AG04449 (cell line): ENCODE results near the gene GAA.

ENCODE experiments used
- CTCF ChIA-PET: fragments of 350-600 bp; formaldehyde crosslinking; extraction: SDS; loops from one replicate; lab custom pipeline; 2021; ENCODE audit warnings: antibody characterized with exemption; lab: Yijun Ruan, JAX
- POLR2A ChIA-PET: fragments of 400-600, 350-600 bp; formaldehyde crosslinking; extraction: SDS; loops from one replicate; lab custom pipeline; 2020; ENCODE audit warnings: antibody characterized with exemption, inconsistent platforms; lab: Yijun Ruan, JAX
- DNase-seq: peaks from one replicate; pipeline ENCODE4 v3.0.0-alpha.2; 2010; ENCODE audit warnings: low read depth, low spot score
- H3K4me3 ChIP-seq: 2 replicates; pipeline ENCODE4 v1.5.1; 2011; ENCODE audit warnings: low read depth, mild to moderate bottlenecking, control low read depth, low read length
- TF ChIP-seq, protein P1 (sequence below): IDR thresholded peaks from one replicate; pipeline ENCODE4 v1.5.1; 2011; ENCODE audit warnings: mild to moderate bottlenecking, moderate library complexity, low read length, control low read depth, inconsistent platforms; ENCODE audit not compliant: insufficient read depth; ENCODE audit errors: missing control alignments

The GAA gene

DNA sequence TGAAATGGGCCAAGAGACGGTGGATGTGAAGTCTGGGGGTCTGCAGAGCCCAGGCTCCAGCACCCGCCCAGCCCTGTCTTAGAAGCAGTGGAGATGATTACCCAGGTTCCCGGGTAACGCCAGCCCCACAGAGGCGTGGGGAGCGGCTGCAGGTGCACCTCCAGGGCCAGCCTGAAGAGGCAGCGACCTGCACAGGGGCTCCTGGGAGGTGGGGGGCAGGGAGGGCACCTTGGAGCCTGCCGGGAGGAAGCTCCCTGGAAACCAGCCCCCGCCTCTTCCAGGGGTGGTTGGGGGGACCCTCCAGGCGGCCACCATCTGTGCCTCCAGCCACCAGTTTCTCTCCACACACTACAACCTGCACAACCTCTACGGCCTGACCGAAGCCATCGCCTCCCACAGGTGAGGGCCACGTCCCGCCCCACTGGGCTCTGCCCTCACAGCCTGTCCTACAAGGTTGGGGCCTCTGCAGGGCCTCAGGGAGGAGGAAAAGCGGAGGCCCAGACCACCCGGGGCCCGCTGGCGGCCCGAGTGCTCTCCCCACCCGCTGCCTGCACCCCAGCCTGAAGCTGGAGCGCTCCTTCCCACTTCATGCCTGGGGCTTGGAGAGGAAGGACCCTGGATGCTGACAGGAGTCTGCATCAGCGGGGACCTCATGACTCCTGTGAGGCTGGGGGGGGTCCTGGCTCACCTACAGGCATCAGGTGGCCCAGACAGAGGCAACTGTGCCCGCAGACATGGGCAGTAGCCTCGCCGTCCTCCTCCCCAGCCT is 10.5 kb downstream of the GAA start:
- DNase-seq: no peak
- POLR2A ChIA-PET: interaction anchor here (1.4 kb wide), 1 partner anchor 34 kb away, joined by 4 read pairs; no protein-coding TSS in a partner anchor
- CTCF ChIA-PET: interaction anchor here (0.9 to 8.3 kb wide), 3 partner anchors 11 to 30 kb away, joined by 3 to 62 read pairs (median 3); partner anchors contain the start of gene GAA
- no peak overlapping the region for H3K4me3 ChIP-seq
- TF ChIP-seq, protein P1, sequence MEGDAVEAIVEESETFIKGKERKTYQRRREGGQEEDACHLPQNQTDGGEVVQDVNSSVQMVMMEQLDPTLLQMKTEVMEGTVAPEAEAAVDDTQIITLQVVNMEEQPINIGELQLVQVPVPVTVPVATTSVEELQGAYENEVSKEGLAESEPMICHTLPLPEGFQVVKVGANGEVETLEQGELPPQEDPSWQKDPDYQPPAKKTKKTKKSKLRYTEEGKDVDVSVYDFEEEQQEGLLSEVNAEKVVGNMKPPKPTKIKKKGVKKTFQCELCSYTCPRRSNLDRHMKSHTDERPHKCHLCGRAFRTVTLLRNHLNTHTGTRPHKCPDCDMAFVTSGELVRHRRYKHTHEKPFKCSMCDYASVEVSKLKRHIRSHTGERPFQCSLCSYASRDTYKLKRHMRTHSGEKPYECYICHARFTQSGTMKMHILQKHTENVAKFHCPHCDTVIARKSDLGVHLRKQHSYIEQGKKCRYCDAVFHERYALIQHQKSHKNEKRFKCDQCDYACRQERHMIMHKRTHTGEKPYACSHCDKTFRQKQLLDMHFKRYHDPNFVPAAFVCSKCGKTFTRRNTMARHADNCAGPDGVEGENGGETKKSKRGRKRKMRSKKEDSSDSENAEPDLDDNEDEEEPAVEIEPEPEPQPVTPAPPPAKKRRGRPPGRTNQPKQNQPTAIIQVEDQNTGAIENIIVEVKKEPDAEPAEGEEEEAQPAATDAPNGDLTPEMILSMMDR: no peak

DNA sequence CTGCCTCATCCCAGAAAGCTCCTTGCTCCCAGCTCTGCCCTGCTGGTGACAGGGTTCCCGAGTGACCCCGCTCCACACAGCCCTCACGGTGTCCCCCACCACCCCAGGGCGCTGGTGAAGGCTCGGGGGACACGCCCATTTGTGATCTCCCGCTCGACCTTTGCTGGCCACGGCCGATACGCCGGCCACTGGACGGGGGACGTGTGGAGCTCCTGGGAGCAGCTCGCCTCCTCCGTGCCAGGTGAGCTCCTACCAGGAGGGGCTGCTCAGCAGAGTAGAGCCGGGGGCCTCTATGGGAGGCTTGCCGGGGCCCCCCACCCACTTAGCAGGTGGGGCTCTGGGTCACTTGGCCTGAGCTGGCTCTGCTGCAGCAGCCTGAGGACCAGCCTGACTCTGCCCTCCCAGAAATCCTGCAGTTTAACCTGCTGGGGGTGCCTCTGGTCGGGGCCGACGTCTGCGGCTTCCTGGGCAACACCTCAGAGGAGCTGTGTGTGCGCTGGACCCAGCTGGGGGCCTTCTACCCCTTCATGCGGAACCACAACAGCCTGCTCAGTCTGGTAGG is 11.2 kb downstream of the GAA start:
- TF ChIP-seq, protein P1: no peak
- CTCF ChIA-PET: interaction anchor here (0.9 to 8.3 kb wide), 3 partner anchors 12 to 30 kb away, joined by 3 to 62 read pairs (median 3); partner anchors contain the start of gene GAA
- DNase-seq: no peak
- POLR2A ChIA-PET: interaction anchor here (0.5 to 1.4 kb wide), 2 partner anchors 20 to 33 kb away, joined by 3 to 4 read pairs; no protein-coding TSS in a partner anchor
- H3K4me3 ChIP-seq: no peak overlapping the region

DNA sequence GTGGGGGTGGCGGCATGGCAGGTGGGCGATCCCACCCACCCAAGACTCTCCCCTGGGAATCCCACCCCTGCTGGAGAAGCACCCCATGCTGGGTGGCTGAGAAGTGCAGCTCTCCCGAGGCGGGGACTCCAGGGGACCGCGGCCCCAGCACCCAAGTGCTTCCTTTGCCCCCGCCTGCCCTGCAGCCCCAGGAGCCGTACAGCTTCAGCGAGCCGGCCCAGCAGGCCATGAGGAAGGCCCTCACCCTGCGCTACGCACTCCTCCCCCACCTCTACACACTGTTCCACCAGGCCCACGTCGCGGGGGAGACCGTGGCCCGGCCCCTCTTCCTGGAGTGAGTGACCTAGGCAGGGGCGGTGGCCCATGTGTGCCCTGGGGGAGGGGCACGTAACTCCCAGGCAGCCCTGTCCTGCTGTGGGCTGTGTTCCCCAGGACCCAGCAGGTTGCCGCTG is 11.7 kb downstream of the GAA start:
- no peak overlapping the region for H3K4me3 ChIP-seq
- TF ChIP-seq, protein P1: no peak
- ChIA-PET CTCF (interaction anchor here (1.2 to 8.3 kb wide), 2 partner anchors 12 to 31 kb away, joined by 3 to 62 read pairs; partner anchors contain the start of gene GAA), POLR2A (interaction anchor here (0.5 to 1.4 kb wide), 2 partner anchors 19 to 33 kb away, joined by 3 to 4 read pairs; no protein-coding TSS in a partner anchor)
- DNase-seq: no peak

DNA sequence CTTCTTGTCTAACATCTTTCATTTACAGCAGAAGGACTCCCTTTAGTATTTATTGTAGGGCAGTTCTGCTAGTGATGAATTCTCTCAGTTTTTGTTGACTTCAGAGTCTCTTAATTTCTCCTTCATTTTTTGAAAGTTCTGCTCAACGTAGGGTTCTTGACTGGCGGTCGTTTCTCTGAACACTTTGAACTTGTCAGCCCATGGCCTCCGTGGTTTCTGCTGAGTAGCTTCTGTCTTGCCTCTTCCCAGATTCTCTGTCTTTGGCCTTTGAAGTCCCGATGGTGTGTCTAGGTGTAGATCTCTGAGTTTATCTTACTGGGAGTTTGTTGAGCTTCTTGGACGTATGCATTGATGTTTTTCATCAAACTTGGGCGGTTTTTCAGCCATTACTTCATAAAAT is 13.4 kb downstream of the GAA start:
- ChIA-PET CTCF (interaction anchor here (1.3 to 8.3 kb wide), 3 partner anchors 13 to 32 kb away, joined by 3 to 62 read pairs (median 5); partner anchors contain the start of gene GAA), POLR2A (no interaction called here)
- DNase-seq: no peak
- H3K4me3 ChIP-seq: no peak overlapping the region
- TF ChIP-seq, protein P1: no peak

DNA sequence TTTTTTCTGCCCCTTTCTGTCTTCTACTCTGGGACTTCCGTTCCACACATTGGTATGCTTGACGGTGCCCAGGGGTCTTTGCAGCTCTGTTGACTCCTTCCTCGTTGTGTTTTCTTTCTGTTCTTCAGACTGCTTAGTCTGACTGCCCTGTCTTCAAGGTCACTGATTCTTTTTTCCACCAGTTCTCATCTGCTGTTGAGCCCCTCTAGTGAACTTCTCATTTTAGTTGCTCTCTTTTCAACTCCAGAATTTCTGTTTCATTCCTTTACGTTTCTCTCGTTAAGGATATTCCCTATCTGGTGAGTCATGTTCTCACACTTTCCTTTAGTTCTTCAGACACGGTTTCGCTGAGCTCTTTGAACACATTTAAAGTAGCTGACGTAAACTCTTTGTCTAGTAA is 13.8 kb downstream of the GAA start:
- H3K4me3 ChIP-seq: no peak overlapping the region
- TF ChIP-seq, protein P1: no peak
- CTCF ChIA-PET: interaction anchor here (1.3 to 8.3 kb wide), 3 partner anchors 13 to 33 kb away, joined by 3 to 62 read pairs (median 5); partner anchors contain the start of gene GAA
- no peak for DNase-seq
- POLR2A ChIA-PET: no interaction called here
